Measurements from ENCODE around the gene COBLL1. TPM values are rescaled to one million over a fixed set of nuclear protein-coding genes. Genes with fewer than 3 reads are reported as not detected.
A peak's percentile ranks its signal among the peaks of the same experiment; 100 is the strongest.

COBLL1 gene
- polyA plus RNA-seq, 1 donor (not counting 4 experiments of a cell fraction or from before 2014, with no cell fraction given): 14.9 TPM

DNA sequence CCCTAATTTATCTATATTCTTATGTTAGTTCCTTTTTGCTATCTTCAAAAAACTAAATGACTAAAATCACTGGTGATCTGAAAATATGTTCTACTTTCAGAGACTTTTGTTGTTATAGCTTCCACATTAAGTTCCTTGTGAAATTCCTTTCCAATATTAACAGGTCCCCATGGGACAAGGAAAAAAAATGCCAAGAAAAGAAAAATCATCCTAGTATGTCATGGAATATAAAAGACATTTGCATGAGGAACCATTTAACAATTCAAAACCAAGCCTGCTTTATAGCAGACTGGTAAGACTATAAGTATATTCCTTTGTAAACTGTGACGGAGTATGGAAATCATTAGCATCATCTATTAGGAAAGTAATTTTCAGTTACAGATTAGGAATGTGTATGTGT lies 48.1 kb downstream of the COBLL1 start:
- FAIRE-seq: no peak

DNA sequence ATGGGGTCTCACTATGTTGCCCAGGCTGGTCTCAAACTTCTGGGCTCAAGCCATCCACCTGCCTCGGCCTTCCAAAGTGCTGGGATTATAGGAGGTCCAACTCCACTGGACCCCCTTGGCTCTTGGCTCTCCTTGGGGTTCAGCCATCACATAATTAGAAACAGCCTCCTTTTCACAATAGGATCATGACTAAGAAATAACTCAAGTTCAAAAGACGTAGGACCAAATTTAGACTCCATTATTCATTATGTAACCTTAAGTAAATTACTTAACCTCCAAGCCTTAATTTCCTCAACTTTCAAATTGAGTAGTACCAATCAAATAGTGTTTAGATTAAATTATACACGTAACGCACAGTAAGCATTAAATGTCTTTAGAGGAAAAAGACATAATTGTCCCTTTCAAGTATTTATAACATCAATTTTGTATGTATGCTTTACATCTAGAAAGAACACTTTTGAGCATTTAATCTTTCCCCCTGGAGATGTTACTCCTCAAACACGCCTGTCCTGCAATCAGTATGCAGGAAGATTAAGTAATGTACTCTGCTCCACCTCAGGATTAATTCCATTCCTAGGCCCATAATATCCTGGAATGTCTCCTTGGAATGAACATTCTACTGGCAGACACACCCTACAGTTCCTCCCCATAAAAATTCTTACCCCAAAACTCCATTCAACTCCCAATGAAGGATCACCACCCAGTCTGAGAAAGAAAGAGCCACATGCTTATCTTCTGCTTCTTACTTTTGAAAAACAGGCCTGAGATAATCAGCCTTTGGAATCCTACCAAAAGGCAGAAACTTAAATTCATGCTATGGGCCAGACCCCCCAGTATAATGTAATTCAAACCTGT lies 49.1 kb downstream of the COBLL1 start:
- H2AFZ ChIP-seq (ENCODE audit: control insufficient read depth, low read length): peak overlapping the region; percentile 4
- H3K9me1 ChIP-seq (ENCODE audit: control insufficient read depth, extremely low read depth, insufficient read depth, low read length): no peaks in the 10 kb centered on the region
- dilution Hi-C loops (cut with MboI; ENCODE audit: extremely low pct_ligation_motif_present, low sequenced_read_pairs): no loop called here
- H3K9me3 ChIP-seq (ENCODE audit: control insufficient read depth, low read depth, low read length): no peaks in the 10 kb centered on the region
- H3K36me3 ChIP-seq (ENCODE audit: control insufficient read depth in 2 of 2, extremely low read depth in 1 of 2, insufficient read depth in 2 of 2, low read length in 2 of 2): no peaks in the 10 kb centered on the region
- DNase-seq (ENCODE audit: low read depth, low spot score) (no peak), FAIRE-seq (peak; percentile 57)
- TF ChIP-seq, protein P1, sequence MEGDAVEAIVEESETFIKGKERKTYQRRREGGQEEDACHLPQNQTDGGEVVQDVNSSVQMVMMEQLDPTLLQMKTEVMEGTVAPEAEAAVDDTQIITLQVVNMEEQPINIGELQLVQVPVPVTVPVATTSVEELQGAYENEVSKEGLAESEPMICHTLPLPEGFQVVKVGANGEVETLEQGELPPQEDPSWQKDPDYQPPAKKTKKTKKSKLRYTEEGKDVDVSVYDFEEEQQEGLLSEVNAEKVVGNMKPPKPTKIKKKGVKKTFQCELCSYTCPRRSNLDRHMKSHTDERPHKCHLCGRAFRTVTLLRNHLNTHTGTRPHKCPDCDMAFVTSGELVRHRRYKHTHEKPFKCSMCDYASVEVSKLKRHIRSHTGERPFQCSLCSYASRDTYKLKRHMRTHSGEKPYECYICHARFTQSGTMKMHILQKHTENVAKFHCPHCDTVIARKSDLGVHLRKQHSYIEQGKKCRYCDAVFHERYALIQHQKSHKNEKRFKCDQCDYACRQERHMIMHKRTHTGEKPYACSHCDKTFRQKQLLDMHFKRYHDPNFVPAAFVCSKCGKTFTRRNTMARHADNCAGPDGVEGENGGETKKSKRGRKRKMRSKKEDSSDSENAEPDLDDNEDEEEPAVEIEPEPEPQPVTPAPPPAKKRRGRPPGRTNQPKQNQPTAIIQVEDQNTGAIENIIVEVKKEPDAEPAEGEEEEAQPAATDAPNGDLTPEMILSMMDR (optimal IDR thresholded peaks at IDR 0.05 in 1 of 3, IDR thresholded peaks at IDR 0.05 in 1 of 3, conservative IDR thresholded peaks at IDR 0.05 in 1 of 3; ENCODE audit: extremely low read depth in 1 of 3, insufficient read depth in 2 of 3, low read length in 3 of 3): no peak
- no peak for TF ChIP-seq EZH2 (IDR thresholded peaks at IDR 0.05; ENCODE audit: low read length)
- H3K4me3 ChIP-seq (ENCODE audit: control insufficient read depth in 2 of 3, extremely low read depth in 1 of 3, insufficient read depth in 2 of 3, low read depth in 1 of 3, low read length in 3 of 3): no peak overlapping the region
- H3K4me2 ChIP-seq (ENCODE audit: control insufficient read depth, extremely low read depth, insufficient read depth, low read depth, low read length): peak overlapping the region; percentile 20
- no peaks in the 10 kb centered on the region for H3K79me2 ChIP-seq (ENCODE audit: control insufficient read depth, insufficient read depth, low read length)
- H3K9ac ChIP-seq (ENCODE audit: control insufficient read depth, extremely low read depth, insufficient read depth, low read length): no peak overlapping the region
- H3K27ac ChIP-seq (ENCODE audit: control insufficient read depth, insufficient read depth, low read length): no peak overlapping the region
- no peaks in the 10 kb centered on the region for H4K20me1 ChIP-seq (ENCODE audit: control insufficient read depth, extremely low read depth, insufficient read depth, low read length)
- H3K4me1 ChIP-seq (ENCODE audit: control insufficient read depth, extremely low read depth, insufficient read depth, low read length): peaks cover 10% of the 10 kb centered on the region
- no peaks in the 10 kb centered on the region for H3K27me3 ChIP-seq (ENCODE audit: control insufficient read depth, extremely low read depth, insufficient read depth, low read length)

More for the DNA sequence above, 48.1 kb downstream of the COBLL1 start:
- H3K9me1 ChIP-seq (ENCODE audit: control insufficient read depth, extremely low read depth, insufficient read depth, low read length): no peaks in the 10 kb centered on the region
- dilution Hi-C loops (cut with MboI; ENCODE audit: extremely low pct_ligation_motif_present, low sequenced_read_pairs): no loop called here
- no peaks in the 10 kb centered on the region for H3K9me3 ChIP-seq (ENCODE audit: control insufficient read depth, low read depth, low read length)
- no peak for DNase-seq (ENCODE audit: low read depth, low spot score)
- H3K36me3 ChIP-seq (ENCODE audit: control insufficient read depth in 2 of 2, extremely low read depth in 1 of 2, insufficient read depth in 2 of 2, low read length in 2 of 2): no peaks in the 10 kb centered on the region
- peaks cover 10% of the 10 kb centered on the region for H3K4me1 ChIP-seq (ENCODE audit: control insufficient read depth, extremely low read depth, insufficient read depth, low read length)
- H3K4me2 ChIP-seq (ENCODE audit: control insufficient read depth, extremely low read depth, insufficient read depth, low read depth, low read length): no peak overlapping the region
- no peak overlapping the region for H3K9ac ChIP-seq (ENCODE audit: control insufficient read depth, extremely low read depth, insufficient read depth, low read length)
- no peaks in the 10 kb centered on the region for H3K79me2 ChIP-seq (ENCODE audit: control insufficient read depth, insufficient read depth, low read length)
- no peaks in the 10 kb centered on the region for H4K20me1 ChIP-seq (ENCODE audit: control insufficient read depth, extremely low read depth, insufficient read depth, low read length)
- H2AFZ ChIP-seq (ENCODE audit: control insufficient read depth, low read length): no peak overlapping the region
- no peaks in the 10 kb centered on the region for H3K27me3 ChIP-seq (ENCODE audit: control insufficient read depth, extremely low read depth, insufficient read depth, low read length)
- no peak overlapping the region for H3K4me3 ChIP-seq (ENCODE audit: control insufficient read depth in 2 of 3, extremely low read depth in 1 of 3, insufficient read depth in 2 of 3, low read depth in 1 of 3, low read length in 3 of 3)
- TF ChIP-seq, protein P1 (optimal IDR thresholded peaks at IDR 0.05 in 1 of 3, IDR thresholded peaks at IDR 0.05 in 1 of 3, conservative IDR thresholded peaks at IDR 0.05 in 1 of 3; ENCODE audit: extremely low read depth in 1 of 3, insufficient read depth in 2 of 3, low read length in 3 of 3): no peak
- no peak for TF ChIP-seq EZH2 (IDR thresholded peaks at IDR 0.05; ENCODE audit: low read length)
- H3K27ac ChIP-seq (ENCODE audit: control insufficient read depth, insufficient read depth, low read length): no peak overlapping the region
